Hippocampal formation (tissue), 2 donors: ENCODE results near the gene TUBB1.
A peak's percentile ranks its signal among the peaks of the same experiment; 100 is the strongest.
"Not testable (repeated sequence)": the region's sequence is repeated elsewhere in the genome, so short reads cannot be mapped to it uniquely, and the experiment has no call there.

Experiments used
- DNase-seq, 2 donors: peaks; one replicate each; lab custom pipeline; 2025; lab: John Stamatoyannopoulos, UW

TUBB1 gene

DNA sequence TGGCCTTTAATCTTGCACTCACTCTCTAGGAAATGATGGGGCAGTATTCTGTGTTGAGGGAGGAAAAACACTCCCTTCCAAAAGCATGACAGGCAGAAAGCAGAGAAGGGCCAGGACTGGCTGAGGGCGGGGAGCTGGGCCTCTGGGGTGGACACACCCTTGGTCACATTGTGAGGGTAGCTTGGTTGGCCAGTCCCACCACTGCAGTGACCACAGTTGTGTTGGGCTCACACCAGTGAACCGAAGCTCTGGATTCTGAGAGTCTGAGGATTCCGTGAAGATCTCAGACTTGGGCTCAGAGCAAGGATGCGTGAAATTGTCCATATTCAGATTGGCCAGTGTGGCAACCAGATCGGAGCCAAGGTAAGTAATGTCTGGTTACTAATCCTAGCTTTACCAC lies at the start of gene TUBB1:
TSS of gene TUBB1 (plus strand) at position 213 of the 400 bp plus-strand sequence. CDS start at position 307, 94 bp downstream.
- no peak for DNase-seq

DNA sequence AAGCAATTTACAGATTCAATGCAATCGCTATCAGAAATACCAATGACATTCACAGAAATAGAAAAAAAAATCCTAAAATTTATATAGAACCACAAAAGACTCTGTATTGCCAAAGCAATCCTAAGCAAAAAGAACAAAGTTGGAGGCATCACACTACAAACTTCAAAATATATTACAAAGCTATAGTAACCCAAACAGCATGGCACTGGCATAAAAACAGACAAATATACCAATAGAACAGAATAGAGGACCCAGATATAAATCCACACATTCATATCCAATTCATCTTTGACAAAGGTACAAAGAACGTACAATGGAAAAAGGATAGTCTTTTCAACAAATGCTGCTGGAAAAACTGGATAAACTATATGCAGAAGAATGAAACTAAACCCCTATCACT lies 49.8 kb upstream of the TUBB1 start:
- DNase-seq = no peak

DNA sequence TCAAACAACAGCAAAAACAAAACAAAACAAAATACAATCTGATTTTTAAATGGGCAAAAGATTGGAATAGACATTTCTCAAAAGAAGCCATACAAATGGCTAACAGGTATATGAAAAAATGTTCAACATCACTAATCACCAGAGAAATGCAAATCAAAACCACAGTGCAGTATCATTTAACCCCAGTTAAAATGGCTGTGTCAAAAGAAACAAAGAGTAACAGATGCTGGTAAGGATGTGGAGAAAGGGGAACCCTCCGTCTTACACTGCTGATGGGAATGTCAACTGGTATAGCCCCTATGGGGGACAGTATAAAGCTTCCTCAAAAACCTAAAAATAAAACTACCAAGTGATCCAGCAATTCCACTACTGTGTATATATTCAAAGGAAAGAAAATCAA lies 49.1 kb upstream of the TUBB1 start:
- DNase-seq = no peak

DNA sequence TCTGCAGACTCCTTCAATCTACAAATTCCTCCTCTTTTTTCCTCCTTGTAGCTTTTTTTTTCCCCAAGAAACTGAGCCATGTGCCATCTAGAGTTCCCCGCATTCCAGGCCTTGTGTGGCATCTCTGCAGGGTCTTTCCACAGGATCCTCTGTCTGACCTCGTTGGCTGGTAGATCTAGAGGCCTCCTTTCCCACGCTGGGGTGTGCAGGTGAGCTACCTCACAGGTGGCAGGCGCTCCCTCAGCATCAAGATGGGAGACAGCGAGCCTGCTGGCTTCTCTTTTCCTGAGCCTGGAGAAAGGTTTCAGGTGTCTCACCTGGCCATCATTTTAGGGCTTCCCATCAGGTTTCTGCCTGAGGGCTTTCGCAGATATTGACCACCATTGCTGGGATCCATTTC lies 47.8 kb upstream of the TUBB1 start:
- DNase-seq = no peak

DNA sequence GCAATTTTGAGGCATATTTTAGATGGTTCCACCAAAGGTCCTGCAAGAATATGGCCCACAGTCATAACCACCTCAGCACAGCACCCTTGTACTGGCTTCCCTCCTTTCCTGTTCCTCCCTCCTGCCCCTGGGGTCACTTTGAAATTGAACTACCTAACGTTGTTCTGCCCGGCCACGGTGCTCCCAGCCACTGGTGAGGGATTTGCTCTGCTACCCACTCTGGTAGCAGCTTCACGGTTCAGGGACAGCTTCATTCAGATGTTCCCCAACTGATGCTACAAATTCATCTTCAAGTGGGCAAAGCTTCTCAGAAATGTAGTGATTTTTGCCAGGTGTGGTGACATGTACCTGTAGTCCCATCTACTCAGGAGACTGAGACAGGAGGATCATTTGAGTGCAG lies 46.0 kb upstream of the TUBB1 start:
- DNase-seq = no peak

DNA sequence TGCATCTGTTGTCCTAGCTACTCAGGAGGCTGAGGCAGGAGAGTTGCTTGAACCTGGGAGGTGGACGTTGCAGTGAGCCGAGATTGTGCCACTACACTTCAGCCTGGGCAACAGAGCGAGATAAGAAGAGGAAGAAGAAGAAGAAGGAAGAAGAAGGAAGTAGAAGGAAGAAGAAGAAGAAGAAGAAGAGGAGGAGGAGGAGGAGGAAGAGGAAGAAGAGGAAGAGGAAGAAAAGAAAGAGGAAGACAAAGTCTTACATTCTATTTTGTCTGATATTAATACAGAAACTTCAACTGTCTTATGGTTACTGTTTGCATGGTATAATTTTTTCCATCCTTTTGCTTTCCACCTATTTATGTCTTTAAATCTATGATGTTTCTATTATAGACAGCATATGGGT lies 45.4 kb upstream of the TUBB1 start:
- DNase-seq = no peak

DNA sequence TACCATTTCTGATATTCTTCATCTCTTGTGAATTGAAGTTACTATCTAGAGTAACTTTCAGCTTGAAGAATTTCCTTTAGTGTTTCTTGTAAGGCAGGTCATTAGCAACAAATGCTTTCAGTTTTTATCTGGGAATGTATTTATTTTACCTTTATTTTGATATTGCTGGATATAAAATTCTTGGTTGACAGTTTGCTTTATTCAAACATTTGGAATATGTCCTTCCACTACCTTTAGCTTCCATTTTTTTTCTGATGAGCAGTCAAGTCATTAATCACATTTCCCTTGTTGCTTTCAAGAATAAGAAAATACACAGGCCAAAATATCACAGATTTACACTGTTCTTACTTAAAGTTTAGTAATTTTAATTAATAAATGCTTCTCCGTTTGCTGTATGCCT lies 43.9 kb upstream of the TUBB1 start:
- DNase-seq = no peak

DNA sequence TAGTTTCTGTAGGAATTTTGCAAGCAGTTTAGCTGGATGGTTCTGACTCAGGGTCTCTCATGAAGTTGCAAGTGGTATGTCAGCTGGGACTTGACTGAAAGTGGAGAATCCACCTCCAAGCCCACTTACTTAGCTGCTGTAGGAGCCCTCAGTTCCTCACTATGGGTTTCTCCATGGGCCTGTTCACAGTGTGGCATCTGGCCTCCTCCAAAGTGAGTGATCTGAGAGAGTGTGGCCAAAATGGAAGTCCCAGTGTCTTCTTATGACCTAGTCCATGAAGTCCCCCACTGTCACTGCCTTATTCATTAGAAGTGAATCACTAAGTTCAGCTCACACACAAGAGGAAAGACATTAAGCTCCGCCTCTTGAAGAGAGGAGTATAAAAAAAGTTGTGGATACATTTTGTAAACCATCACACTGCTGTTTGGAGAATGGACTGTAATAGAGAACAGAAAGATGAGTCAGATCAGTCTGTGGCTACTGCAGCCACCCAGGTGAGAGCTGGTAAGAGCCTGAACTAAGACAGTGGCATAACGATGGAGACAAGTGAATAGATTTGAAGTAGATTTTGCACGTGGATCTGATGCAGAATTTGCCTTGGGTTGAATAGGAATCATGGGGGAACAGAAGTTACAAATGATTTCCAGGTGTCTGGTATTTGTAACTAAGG lies 43.0 kb upstream of the TUBB1 start:
- DNase-seq = no peak

DNA sequence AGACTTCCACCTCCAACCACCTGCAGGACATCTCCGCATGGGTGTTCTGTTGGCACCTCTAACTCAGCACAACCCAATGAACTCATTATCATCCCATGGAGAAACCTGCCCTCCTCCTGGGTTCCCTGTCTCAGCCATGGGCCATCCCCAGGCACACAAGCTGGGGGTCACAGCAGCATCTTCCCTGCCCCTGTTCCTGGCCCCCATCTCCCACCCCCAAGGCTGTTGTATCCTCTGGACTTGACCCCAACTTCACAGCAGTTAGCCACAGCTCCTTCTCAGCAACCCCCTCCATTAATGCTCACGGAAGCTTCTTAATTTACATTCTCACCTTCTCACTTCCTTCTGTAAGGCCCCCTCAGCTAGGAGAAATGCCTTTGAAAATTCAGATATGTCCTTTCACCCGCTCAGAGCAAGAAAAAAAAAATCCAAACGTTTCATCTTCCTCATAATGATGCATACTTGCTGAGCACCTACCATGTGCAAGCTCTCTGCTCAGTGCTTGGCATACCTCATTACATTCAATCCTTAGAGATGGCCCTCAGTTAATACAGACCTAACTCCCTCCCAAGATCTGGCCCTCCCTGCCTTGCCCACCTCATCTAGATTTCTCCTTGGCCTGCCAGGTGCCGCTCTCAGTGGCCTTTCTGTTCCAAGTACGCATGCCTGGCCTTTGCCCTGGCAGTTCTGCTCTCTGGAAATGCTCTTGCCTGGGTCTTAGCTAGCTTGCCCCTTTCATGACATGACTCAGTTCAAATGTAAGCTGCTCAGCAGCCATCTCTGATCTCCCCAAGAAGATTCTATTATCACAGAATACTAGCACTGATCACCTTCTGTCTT lies 40.7 kb upstream of the TUBB1 start:
- no peak for DNase-seq

DNA sequence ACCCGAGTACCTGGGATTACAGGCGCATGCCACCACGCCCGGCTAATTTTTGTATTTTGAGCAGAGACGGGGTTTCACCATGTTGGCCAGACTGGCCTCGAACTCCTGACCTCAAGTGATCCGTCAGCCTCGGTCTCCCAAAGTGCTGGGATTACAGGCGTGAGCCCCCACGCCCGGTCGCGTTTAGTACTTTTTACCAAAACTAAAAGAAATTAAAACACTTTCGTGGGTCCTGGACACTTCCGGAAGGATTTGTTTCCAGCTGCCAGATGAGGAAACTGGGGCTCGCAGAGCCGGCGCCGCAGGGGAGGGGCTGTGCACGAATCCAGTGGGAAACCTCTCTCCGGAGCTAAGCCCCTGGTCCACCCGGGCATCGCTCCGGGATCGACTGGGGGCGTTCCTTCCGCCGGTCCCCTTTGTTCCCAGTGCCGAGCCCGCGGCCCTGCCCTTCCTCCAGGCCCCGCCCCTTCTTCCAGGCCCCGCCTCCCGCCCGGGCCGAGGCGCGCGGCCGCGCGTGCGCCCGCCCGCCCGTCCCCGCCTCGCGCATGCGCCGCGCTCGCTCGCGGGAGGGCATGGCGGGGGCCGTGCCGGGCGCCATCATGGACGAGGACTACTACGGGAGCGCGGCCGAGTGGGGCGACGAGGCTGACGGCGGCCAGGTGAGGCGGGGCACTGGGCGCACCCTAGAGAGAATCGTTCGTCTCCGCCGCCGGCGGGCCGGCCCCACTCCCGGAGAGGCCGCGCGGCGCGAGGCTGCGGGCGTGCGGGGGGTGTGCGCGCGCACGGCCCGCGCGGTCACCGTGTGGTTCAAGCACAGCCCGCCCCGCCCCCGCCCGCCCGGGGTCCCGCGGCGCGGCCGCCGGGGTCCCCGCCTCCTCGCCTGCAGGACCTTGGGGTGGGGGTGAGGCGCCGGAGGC lies 38.3 kb upstream of the TUBB1 start, which contains the start of gene NELFCD:
TSS of gene NELFCD (plus strand) at position 546 of the 917 bp plus-strand sequence. CDS start at position 600, 54 bp downstream.
- peak; percentile 49 to 83 for DNase-seq

DNA sequence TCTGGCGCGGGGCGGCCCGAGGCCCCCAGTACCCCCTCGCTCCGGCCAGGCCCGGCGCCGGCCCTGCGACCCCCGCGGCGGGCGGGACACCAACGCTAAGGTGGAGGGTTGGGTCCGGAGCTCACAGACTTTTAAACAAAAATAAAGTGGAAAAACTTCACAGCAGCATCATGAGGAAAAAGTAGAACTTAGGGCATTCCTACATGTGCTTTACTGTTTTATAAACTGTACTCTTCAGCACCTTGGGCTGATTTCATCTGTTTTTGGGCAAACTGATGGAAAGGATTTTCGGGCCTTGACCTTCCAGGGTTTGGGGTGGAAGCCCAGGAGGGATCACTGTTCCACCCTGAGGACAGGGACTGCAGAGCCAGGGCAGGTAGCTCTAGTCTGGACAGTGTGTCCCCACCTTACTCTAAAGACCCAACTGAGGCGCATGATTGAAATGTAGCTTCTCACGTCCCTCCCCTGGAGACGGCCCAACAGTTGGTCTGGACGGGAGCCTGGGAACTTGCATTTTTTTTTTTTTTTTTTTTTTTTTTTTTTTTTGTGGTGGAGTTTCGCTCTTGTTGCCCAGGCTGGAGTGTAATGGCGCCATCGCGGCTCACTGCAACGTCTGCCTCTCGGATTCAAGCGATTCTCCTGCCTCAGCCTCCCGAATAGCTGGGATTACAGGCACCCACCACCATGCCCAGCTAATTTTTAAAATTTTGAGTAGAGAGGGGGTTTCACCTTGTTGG lies 37.4 kb upstream of the TUBB1 start:
- peak in 1 of 2 donors; percentile 13 for DNase-seq

DNA sequence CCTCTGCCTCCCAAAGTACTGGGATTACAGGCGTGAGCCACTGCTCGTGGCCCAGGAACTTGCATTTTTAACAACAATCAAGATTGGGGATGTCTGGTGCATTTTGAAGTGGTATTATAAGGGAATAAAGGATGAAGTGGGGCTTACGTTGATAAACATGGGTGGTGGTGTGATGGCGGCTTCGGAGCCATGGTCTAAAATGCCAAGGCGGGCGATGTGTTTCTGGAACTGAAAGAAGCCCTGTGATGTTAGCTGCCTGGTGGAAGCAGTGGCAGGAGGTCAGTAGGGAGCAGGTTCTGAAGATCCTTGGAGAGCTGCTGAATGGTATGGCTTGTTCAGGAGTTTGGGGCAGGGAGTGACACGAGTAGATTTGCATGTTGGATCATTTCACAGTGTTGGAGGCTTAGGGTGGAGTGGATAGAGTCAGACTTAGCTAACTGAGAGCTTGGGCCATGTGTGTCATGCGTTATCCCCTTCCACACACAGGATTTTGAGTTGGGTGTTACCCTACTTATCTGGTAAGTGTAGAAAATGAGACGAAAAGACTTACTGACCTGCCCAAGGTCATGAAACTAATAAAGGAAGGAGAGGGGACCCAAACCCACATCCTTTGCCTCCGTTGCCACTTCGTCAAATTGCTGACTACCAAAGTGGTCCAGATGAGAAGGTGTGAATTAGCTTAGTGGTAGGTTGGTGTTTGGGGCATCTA lies 36.7 kb upstream of the TUBB1 start:
- DNase-seq = no peak

DNA sequence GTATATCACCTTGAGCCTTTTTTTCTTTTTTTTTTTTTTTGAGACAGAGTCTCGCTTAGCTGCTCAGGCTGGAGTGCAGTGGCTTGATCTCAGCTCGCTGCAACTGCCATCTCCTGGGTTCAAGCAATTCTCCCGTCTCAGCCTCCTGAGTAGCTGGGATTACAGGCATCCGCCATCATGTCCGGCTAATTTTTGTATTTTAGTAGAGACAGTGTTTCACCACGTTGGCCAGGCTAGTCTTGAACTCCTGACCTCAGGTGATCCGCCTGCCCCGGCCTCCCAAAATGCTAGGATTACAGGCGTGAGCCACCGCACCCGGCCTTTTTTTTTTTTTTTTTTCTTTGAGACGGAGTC lies 36.1 kb upstream of the TUBB1 start:
- not testable (repeated sequence) for DNase-seq

DNA sequence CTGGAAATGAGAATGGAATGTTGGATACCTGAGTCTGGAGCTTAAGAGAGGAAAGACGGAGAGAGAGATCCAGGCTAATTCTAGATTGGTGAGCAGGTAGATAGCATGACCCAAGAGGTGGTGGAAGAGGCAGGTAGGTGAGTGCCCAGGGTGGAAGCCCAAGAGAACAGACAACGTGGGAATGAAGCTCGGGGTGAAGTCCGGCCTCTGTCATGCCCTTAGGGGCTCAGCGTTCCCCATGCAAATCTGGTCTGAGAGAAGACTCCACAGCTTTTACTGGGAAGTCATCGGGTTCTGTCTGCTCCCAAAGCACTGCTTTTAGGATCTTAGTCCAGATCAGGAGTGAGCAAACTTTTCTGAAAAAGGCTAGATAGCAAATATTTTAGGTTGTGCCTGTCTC lies 34.5 kb upstream of the TUBB1 start:
- no peak for DNase-seq

DNA sequence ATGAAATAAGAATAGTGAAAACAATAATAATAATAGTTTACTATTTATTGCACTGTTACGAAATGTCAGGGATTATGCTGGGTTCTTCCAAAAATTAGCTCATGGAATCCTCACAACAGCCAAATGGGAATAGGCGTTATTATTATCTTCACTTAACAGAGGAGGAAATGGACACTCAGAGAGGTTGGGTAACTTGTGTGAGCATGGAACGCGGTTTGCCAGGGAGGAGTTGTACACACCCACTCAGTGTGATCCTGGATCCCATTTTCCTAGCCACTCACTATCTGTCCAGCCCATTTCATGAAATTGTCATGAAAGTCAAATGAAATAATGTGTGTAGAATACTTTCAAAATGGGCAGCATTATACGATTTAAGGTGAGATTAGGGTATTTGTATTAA lies 33.6 kb upstream of the TUBB1 start:
- DNase-seq = no peak

DNA sequence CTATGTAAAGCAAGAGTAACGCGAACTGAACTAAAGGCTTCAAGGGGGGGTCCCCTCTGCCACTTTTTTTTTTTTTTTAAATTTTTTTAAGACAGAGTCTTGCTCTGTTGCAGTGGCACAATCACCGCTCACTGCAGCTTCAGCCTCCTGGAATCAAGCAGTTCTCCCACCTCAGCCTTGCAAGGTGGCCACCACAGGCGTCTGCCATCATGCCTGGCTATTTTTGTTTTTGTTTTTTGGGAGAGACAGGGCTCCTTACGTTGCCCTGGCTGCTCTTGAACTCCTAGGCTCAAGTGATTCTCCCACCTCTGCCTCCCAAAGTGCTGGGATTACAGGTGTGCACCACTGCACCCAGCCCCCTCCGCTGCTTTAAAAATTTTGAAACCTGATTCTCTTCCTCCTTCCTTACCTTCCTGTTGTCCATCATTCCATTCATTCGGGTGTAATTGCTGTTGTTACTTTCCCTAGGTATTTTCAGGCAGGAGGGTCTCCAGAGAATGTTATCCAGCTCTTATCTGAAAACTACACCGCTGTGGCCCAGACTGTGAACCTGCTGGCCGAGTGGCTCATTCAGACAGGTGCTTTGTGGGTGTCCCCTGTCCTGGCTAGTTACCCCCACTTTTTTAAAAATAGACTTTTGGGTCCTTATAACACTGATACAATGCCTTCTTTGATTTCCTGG lies 32.8 kb upstream of the TUBB1 start:
- DNase-seq = no peak

DNA sequence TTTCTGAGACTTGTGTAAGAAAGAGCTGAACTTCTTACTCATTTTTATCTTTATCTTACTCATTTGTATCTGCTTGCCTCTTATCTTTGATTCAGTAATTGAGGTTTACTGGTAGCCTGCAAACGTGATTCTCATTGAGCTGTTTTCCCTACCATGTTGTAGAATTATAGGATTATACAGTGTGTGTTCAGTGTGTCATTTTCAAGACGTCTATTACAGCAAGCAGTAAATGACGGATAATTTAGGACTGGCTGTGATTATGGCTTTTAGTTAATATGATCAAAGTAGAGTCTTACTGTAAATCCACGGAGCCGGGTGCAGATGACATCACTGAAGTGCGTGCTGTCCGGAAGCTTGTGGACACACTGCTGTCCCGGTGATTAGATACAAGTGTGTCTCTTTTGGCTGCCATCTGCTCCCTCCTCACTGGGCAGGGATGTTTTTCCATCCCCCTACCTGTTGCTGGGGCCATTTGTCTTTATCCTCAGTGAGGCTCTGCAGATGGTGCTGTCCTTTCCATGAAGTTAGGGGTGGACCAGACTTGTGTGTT lies 32.2 kb upstream of the TUBB1 start:
- no peak for DNase-seq

DNA sequence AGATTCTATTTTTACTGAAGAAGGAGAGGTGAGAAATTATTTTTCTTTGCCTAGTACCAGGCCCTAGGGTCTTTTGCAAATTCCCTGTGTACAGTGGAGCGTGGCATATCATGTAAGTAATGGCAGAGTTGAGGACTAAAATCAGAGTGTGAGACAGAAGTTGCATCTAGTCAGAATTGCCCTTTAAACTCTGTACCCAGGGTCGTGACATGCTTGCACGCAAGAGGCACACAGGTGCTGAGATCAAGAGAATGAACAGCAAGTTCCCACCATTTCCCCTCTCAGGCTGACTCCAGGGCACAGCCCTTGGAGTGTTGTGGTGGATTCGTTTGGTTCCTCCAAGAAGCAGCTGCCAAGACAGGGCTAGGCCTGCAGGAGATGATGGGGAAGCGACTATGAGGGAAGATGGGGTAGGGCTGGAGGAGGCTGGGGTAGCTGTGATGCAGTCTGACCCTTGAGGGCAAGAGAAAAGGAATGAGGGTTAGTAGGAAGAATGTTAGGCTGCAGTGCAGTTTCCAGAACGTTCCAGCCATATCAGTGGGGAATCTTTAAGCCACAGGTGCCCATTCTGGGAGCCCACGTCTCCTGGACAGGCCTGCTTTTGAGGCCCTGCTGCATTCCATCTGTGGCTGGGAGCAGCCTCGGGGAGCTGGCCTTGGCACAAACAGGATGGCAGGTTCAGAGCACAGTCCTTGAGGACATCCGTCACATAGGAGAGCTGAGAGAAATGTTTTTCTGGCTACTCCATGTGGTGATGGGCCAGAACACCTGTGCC lies 31.3 kb upstream of the TUBB1 start:
- DNase-seq = no peak

DNA sequence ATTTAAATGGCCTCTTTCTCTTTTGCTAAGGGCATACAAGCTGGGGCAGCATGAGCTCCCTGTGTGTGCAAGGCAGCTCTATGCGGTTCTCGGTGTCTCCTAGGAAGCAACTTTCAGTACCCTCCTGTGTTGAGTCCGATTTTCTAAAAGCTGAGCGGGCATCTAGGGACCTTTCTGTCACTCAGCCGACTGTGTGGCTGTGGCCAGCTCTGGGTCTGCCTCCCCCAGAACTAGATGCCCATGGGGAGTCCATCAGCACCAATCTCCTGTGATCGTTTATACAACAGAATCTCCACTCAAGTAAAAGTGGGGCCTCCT lies 30.7 kb upstream of the TUBB1 start:
- DNase-seq = no peak

DNA sequence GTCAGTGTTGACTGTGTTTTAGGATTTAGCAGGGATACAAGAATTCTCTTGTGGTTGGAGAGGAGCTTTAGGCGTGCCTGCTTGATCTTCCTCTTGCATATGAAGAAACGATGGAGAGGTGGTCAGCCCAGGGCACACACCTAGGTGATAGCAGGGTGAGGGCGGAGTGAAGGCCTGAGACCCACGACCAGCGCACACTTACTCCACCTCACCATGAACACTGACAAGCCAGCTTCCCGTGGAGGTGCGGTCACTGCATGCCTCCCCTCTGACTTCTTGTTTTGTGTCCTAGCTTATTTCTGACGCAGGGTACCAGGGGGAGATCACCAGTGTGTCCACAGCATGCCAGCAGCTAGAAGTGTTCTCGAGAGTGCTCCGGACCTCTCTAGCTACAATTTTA lies 30.0 kb upstream of the TUBB1 start:
- no peak for DNase-seq
